CD14-positive monocyte (primary cell): ENCODE data around the gene TMEM86B. TPM values are rescaled to one million over a fixed set of nuclear protein-coding genes. Genes with fewer than 3 reads are reported as not detected.

Experiments
- DNase-seq, 3 donors: peaks; one replicate each; pipeline ENCODE4 v3.0.0-alpha.2; 2011 to 2022
- H2AFZ ChIP-seq: 2 replicates; pipeline ENCODE4 v1.6.0; 2012; ENCODE audit warnings: mild to moderate bottlenecking, low read depth, low read length, inconsistent platforms; ENCODE audit not compliant: insufficient read depth, poor library complexity, severe bottlenecking
- H3K27ac ChIP-seq, 2 donors: 1 replicate in 1 of 2; 2 replicates in 1 of 2; pipeline ENCODE4 v1.5.1; 2012 to 2013; ENCODE audit warnings: low read length in 2 of 2, control low read depth in 1 of 2, inconsistent platforms in 1 of 2, low read depth in 1 of 2, mild to moderate bottlenecking in 1 of 2
- H3K27me3 ChIP-seq, 2 donors: one replicate each; pipeline versions ENCODE4 v1.6.0 to v1.6.1; 2011 to 2013; ENCODE audit warnings: low read length in 2 of 2; ENCODE audit not compliant: control insufficient read depth in 2 of 2, insufficient read depth in 2 of 2
- H3K36me3 ChIP-seq, 2 donors: replicated peaks in 1 of 2; 1 replicate in 1 of 2; 2 replicates in 1 of 2; pipeline versions ENCODE4 v1.5.1 to v1.6.1; 2012 to 2013; ENCODE audit warnings: low read length in 2 of 2, control low read depth in 1 of 2, inconsistent platforms in 1 of 2, mild to moderate bottlenecking in 1 of 2; ENCODE audit not compliant: insufficient read depth in 2 of 2, control insufficient read depth in 1 of 2
- H3K4me1 ChIP-seq, 2 donors: 1 replicate in 1 of 2; 2 replicates in 1 of 2; pipeline versions ENCODE4 v1.5.1 to v1.6.1; 2012 to 2013; ENCODE audit warnings: low read length in 2 of 2, control low read depth in 1 of 2, inconsistent platforms in 1 of 2, mild to moderate bottlenecking in 1 of 2, moderate library complexity in 1 of 2; ENCODE audit not compliant: insufficient read depth in 2 of 2, control insufficient read depth in 1 of 2
- H3K4me2 ChIP-seq: replicated peaks from 2 replicates; pipeline ENCODE3; 2012; ENCODE audit warnings: low read length, moderate library complexity, mild to moderate bottlenecking; ENCODE audit not compliant: poor library complexity, severe bottlenecking; ENCODE audit errors: extremely low read depth
- H3K4me3 ChIP-seq, 3 experiments: fragments of 200-600 bp in 1 of 3; sonication (generic) in 1 of 3; replicated peaks in 1 of 3; 1 replicate in 2 of 3; 2 replicates in 1 of 3; pipeline ENCODE4 v1.5.1; 2011 to 2013; ENCODE audit warnings: low read length in 3 of 3, mild to moderate bottlenecking in 3 of 3, control low read depth in 2 of 3, low read depth in 2 of 3, inconsistent platforms in 1 of 3, moderate library complexity in 1 of 3
- H3K79me2 ChIP-seq: 2 replicates; pipeline ENCODE4 v1.6.0; 2012; ENCODE audit warnings: mild to moderate bottlenecking, control low read depth, inconsistent platforms, low read length, moderate library complexity; ENCODE audit not compliant: insufficient read depth
- H3K9ac ChIP-seq: 2 replicates; pipeline ENCODE4 v1.6.0; 2017; ENCODE audit warnings: low read length, mild to moderate bottlenecking; ENCODE audit not compliant: insufficient read depth, poor library complexity, severe bottlenecking
- H3K9me3 ChIP-seq, 2 donors: replicated peaks in 1 of 2; 1 replicate in 1 of 2; 2 replicates in 1 of 2; pipeline versions ENCODE4 v1.5.1 to v1.6.1; 2012 to 2013; ENCODE audit warnings: low read length in 2 of 2, control low read depth in 1 of 2; ENCODE audit not compliant: control insufficient read depth in 1 of 2, insufficient read depth in 1 of 2
- H4K20me1 ChIP-seq: 2 replicates; pipeline ENCODE4 v1.6.0; 2012; ENCODE audit warnings: mild to moderate bottlenecking, low read length, control low read depth, moderate library complexity; ENCODE audit not compliant: insufficient read depth
- H3K27ac Mint-ChIP-seq, 7 donors: one replicate each; pipeline ENCODE4 v1.8.0; 2020; ENCODE audit warnings: mild to moderate bottlenecking in 7 of 7, mixed read lengths in 7 of 7, moderate library complexity in 6 of 7, inconsistent platforms in 2 of 7
- H3K27me3 Mint-ChIP-seq, 3 donors: one replicate each; pipeline ENCODE4 v1.8.0; 2021 to 2022; ENCODE audit warnings: low read depth in 3 of 3, mild to moderate bottlenecking in 3 of 3, mixed read lengths in 3 of 3, moderate library complexity in 3 of 3, inconsistent platforms in 1 of 3
- H3K36me3 Mint-ChIP-seq, 2 donors: one replicate each; pipeline ENCODE4 v1.8.0; 2020; ENCODE audit warnings: mixed read lengths in 2 of 2, inconsistent platforms in 1 of 2, mild to moderate bottlenecking in 1 of 2
- H3K4me1 Mint-ChIP-seq: one replicate; pipeline ENCODE4 v1.8.0; 2020; ENCODE audit warnings: mild to moderate bottlenecking, mixed read lengths
- H3K4me3 Mint-ChIP-seq, 2 donors: one replicate each; pipeline ENCODE4 v1.8.0; 2020; ENCODE audit warnings: mild to moderate bottlenecking in 2 of 2, mixed read lengths in 2 of 2, moderate library complexity in 1 of 2
- H3K9me3 Mint-ChIP-seq, 7 donors: one replicate each; pipeline ENCODE4 v1.8.0; 2020 to 2022; ENCODE audit warnings: mixed read lengths in 7 of 7, mild to moderate bottlenecking in 6 of 7, moderate library complexity in 6 of 7, inconsistent platforms in 2 of 7
- CTCF ChIP-seq: fragments of 200-600 bp; IDR thresholded peaks from one replicate; pipeline ENCODE4 v1.8.0; 2022; ENCODE audit warnings: antibody characterized with exemption, mild to moderate bottlenecking
- WGBS: methylation state at CpG from one replicate; pipeline ENCODE4 v1.1.5; 2013; ENCODE audit warnings: missing lambda C conversion rate; ENCODE audit not compliant: insufficient coverage; 5-methylcytosine and 5-hydroxymethylcytosine counted together
- intact Hi-C, 2 donors: fragments of 100-400 bp; cut with micrococcal nuclease; formaldehyde crosslinking; loops; one replicate each; pipeline versions ENCODE4 v1.15.0 to v1.15.1; 2023
- polyA plus RNA-seq, 3 donors: library from polyadenylated mRNA; depleted of rRNA in 1 of 3; unstranded in 2 of 3; stranded (reverse) in 1 of 3; fragments of 300-500 nt in 2 of 3; fragments of >200 nt in 1 of 3; fragmentation: Illumina TruSeq in 2 of 3; gene quantifications; 1 replicate in 2 of 3; 2 replicates in 1 of 3; pipeline ENCODE4 v1.2.3, GENCODE V29; 2012 to 2021

TMEM86B gene
- polyA plus RNA-seq, 3 donors, result 0.16 to 10.7 (median 0.38) TPM

DNA sequence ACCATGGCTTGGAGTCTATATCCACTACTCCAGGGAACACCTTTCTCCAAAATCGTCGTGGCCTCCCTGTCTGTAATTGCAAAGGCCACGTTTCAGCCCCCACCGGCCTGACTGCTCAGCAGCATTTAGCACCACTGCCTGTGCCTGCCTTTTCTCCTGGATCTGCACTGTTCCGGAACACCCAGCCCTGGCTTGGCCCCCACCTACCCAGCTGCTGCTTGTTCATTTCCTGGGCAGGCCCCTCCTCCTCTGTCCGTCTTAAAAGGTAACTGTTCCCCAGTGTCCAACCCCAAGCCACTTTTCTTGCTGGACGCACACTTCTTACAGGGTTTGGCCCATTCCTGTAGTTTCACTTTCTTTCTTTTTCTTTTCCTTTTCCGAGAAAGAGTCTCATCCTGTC, 39.9 kb downstream of the TMEM86B start:
- no peaks in the 10 kb centered on the region for H3K9me3 ChIP-seq
- intact Hi-C loops, result no loop called here
- H3K9ac ChIP-seq, result no peak overlapping the region
- Mint-ChIP-seq H3K27me3 (peaks cover 9 to 24% (median 17%) of the 10 kb centered on the region in 3 donors), H3K4me3 (peak overlapping the region in 1 of 2 donors; percentile 52), H3K36me3 (no peaks in the 10 kb centered on the region), H3K4me1 (peaks cover 12% of the 10 kb centered on the region), H3K9me3 (peaks cover 0 to 1% (median 0%) of the 10 kb centered on the region in 7 donors), H3K27ac (peak overlapping the region in 1 of 7 donors; percentile 17)
- H3K27me3 ChIP-seq, result no peaks in the 10 kb centered on the region
- no peak for TF ChIP-seq CTCF
- WGBS, result 22% methylated on average over 7 of the region's 8 CpGs
- no peak overlapping the region for H3K27ac ChIP-seq
- DNase-seq, result no peak
- H3K4me3 ChIP-seq, result no peak overlapping the region
- H3K79me2 ChIP-seq, result no peaks in the 10 kb centered on the region
- H4K20me1 ChIP-seq, result no peaks in the 10 kb centered on the region
- peak overlapping the region; percentile 29 for H2AFZ ChIP-seq
- H3K36me3 ChIP-seq, result no peaks in the 10 kb centered on the region
- peaks cover 0 to 4% of the 10 kb centered on the region in 2 donors for H3K4me1 ChIP-seq
- no peak overlapping the region for H3K4me2 ChIP-seq

DNA sequence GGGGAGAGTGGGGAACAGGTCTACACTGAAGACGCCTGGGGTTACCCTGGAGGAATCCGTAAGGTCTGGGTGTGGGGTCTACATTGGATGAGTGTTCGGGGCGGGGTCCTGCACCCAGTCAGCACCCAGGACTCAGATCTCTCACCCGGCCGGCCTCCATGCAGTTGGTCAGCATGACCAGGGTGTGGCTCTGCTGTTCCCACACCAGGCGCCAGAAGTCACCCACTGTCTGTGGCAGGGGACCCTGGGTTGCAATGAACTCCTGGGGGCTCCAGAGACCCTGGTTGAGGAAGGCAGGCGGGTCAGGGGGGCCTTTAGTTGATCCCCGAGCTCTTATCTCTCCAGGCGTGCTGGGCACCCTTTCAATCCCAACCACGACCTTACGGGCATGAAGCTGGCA, 42.5 kb downstream of the TMEM86B start:
- H3K27ac Mint-ChIP-seq, result no peak overlapping the region
- Histone ChIP-seq H3K9ac (no peak overlapping the region), H3K27ac (no peak overlapping the region), H3K27me3 (peaks cover 0 to 10% of the 10 kb centered on the region in 2 donors), H3K79me2 (no peaks in the 10 kb centered on the region), H4K20me1 (no peaks in the 10 kb centered on the region), H3K9me3 (no peaks in the 10 kb centered on the region), H3K4me3 (no peak overlapping the region), H2AFZ (no peak overlapping the region), H3K4me1 (peaks cover 0 to 4% of the 10 kb centered on the region in 2 donors), H3K4me2 (no peak overlapping the region), H3K36me3 (no peaks in the 10 kb centered on the region)
- 94% methylated on average over 12 of the region's 12 CpGs for WGBS
- peaks cover 18 to 24% (median 23%) of the 10 kb centered on the region in 3 donors for H3K27me3 Mint-ChIP-seq
- H3K36me3 Mint-ChIP-seq, result no peaks in the 10 kb centered on the region
- H3K4me3 Mint-ChIP-seq, result no peak overlapping the region
- TF ChIP-seq CTCF, result no peak
- peaks cover 0 to 4% (median 0%) of the 10 kb centered on the region in 7 donors for H3K9me3 Mint-ChIP-seq
- intact Hi-C loops, result no loop called here
- H3K4me1 Mint-ChIP-seq, result peaks cover 9% of the 10 kb centered on the region
- no peak for DNase-seq
